H1 (cell line): ENCODE measurements around the gene XAF1. TPM values are rescaled to one million over a fixed set of nuclear protein-coding genes. Genes with fewer than 3 reads are reported as not detected.

Experiments used
- CTCF ChIA-PET: fragments of 300-600 bp; sonication (Branson Sonifier 250); formaldehyde crosslinking; loops from one replicate; lab custom pipeline; 2021; ENCODE audit not compliant: partially characterized antibody; lab: Charles Lee
- POLR2A ChIA-PET: fragments of 300-600 bp; sonication (Branson Sonifier 250); formaldehyde crosslinking; loops from one replicate; lab custom pipeline; 2021; ENCODE audit warnings: inconsistent platforms; ENCODE audit not compliant: partially characterized antibody; lab: Charles Lee
- DNase-seq, 2 experiments: peaks; one replicate each; pipeline versions ENCODE4 v3.0.0 to v3.0.0-alpha.2; 2010 to 2022; ENCODE audit warnings: low spot score in 2 of 2, low read depth in 1 of 2, mixed read lengths in 1 of 2
- FAIRE-seq: peaks from 2 replicates; lab custom pipeline; 2011; peaks lifted over from hg19 to GRCh38; lab: Jason Lieb, UNC
- H2AFZ ChIP-seq: 2 replicates; pipeline ENCODE4 v1.8.1; 2012; ENCODE audit warnings: low read length, inconsistent platforms
- H2AK5ac ChIP-seq: 2 replicates; pipeline ENCODE4 v1.6.1; 2013; ENCODE audit warnings: low read depth, low read length
- H2BK120ac ChIP-seq: replicated peaks from 2 replicates; pipeline ENCODE3; 2013; ENCODE audit warnings: low read depth, low read length, inconsistent platforms
- H2BK12ac ChIP-seq: 2 replicates; pipeline ENCODE4 v1.6.1; 2013; ENCODE audit warnings: low read depth, low read length
- H2BK15ac ChIP-seq: 2 replicates; pipeline ENCODE4 v1.6.1; 2013; ENCODE audit warnings: low read length
- H2BK20ac ChIP-seq: 2 replicates; pipeline ENCODE4 v1.6.1; 2013; ENCODE audit warnings: low read length
- H2BK5ac ChIP-seq: 2 replicates; pipeline ENCODE4 v1.6.1; 2013; ENCODE audit warnings: low read depth, low read length
- H3K14ac ChIP-seq: 2 replicates; pipeline ENCODE4 v1.6.1; 2013; ENCODE audit warnings: inconsistent platforms; ENCODE audit not compliant: insufficient read length
- H3K18ac ChIP-seq: 2 replicates; pipeline ENCODE4 v1.6.1; 2013; ENCODE audit warnings: low read length; ENCODE audit errors: extremely low read depth
- H3K23ac ChIP-seq: 2 replicates; pipeline ENCODE4 v1.6.1; 2013; ENCODE audit warnings: inconsistent platforms; ENCODE audit not compliant: insufficient read length
- H3K23me2 ChIP-seq: 2 replicates; pipeline ENCODE4 v1.6.1; 2013; ENCODE audit warnings: low read depth, low read length
- H3K27ac ChIP-seq: 2 replicates; pipeline ENCODE4 v1.6.1; 2011; ENCODE audit warnings: low read depth, low read length, inconsistent platforms
- H3K27me3 ChIP-seq, 4 experiments: replicated peaks in 1 of 4; 1 replicate in 1 of 4; 2 replicates in 3 of 4; pipeline versions ENCODE4 v1.6.1 to v1.8.1; 2011 to 2013; ENCODE audit warnings: low read length in 3 of 4, mild to moderate bottlenecking in 3 of 4, inconsistent platforms in 2 of 4, mixed read lengths in 2 of 4, moderate library complexity in 1 of 4; ENCODE audit not compliant: control insufficient read depth in 3 of 4, insufficient read depth in 3 of 4; ENCODE audit errors: extremely low read depth in 1 of 4
- H3K36me3 ChIP-seq, 4 experiments: 2 replicates each; pipeline versions ENCODE4 v1.6.1 to v1.8.1; 2011 to 2013; ENCODE audit warnings: mild to moderate bottlenecking in 4 of 4, low read length in 3 of 4, moderate library complexity in 2 of 4, control low read depth in 1 of 4, inconsistent platforms in 1 of 4; ENCODE audit not compliant: insufficient read depth in 4 of 4, control insufficient read depth in 2 of 4
- H3K4ac ChIP-seq: replicated peaks from 2 replicates; pipeline ENCODE3; 2013; ENCODE audit warnings: low read length, low read depth, mixed read lengths, inconsistent platforms; ENCODE audit not compliant: insufficient read length
- H3K4me1 ChIP-seq, 4 experiments: replicated peaks in 1 of 4; 1 replicate in 1 of 4; 2 replicates in 3 of 4; pipeline versions ENCODE4 v1.6.1 to v1.8.1; 2011 to 2013; ENCODE audit warnings: low read length in 3 of 4, inconsistent platforms in 2 of 4, mixed read lengths in 1 of 4; ENCODE audit not compliant: insufficient read depth in 4 of 4, control insufficient read depth in 3 of 4
- H3K4me2 ChIP-seq, 2 experiments: 2 replicates each; pipeline versions ENCODE4 v1.6.1 to v1.8.1; 2011 to 2013; ENCODE audit warnings: low read depth in 2 of 2, low read length in 2 of 2, control low read depth in 1 of 2, inconsistent platforms in 1 of 2, mild to moderate bottlenecking in 1 of 2; ENCODE audit not compliant: insufficient read depth in 1 of 2
- H3K4me3 ChIP-seq, 4 experiments: fragments of 200-600, 300-600 bp in 1 of 4; sonication (generic), shearing (Covaris generic), sonication (Bioruptor Twin) in 1 of 4; 2 replicates each; pipeline versions ENCODE4 v1.5.1 to v1.8.1; 2011 to 2016; ENCODE audit warnings: low read length in 4 of 4, low read depth in 3 of 4, control low read depth in 2 of 4, inconsistent platforms in 2 of 4, mild to moderate bottlenecking in 2 of 4, mixed read lengths in 1 of 4, moderate library complexity in 1 of 4; ENCODE audit not compliant: insufficient read depth in 2 of 4; ENCODE audit errors: extremely low read depth in 1 of 4
- H3K56ac ChIP-seq: replicated peaks from 2 replicates; pipeline ENCODE3; 2013; ENCODE audit warnings: low read depth, mild to moderate bottlenecking, mixed read lengths, low read length, inconsistent platforms; ENCODE audit not compliant: insufficient read length
- H3K79me1 ChIP-seq: 2 replicates; pipeline ENCODE4 v1.6.1; 2013; ENCODE audit warnings: low read depth, low read length, control low read depth
- H3K79me2 ChIP-seq, 2 experiments: 2 replicates each; pipeline versions ENCODE4 v1.6.1 to v1.8.1; 2012 to 2013; ENCODE audit warnings: low read length in 2 of 2, mild to moderate bottlenecking in 2 of 2, inconsistent platforms in 1 of 2; ENCODE audit not compliant: insufficient read depth in 2 of 2, control insufficient read depth in 1 of 2
- H3K9ac ChIP-seq, 4 experiments: replicated peaks in 1 of 4; 1 replicate in 1 of 4; 2 replicates in 3 of 4; pipeline versions ENCODE4 v1.6.1 to v1.8.1; 2011 to 2013; ENCODE audit warnings: low read depth in 3 of 4, low read length in 3 of 4, control low read depth in 2 of 4, mild to moderate bottlenecking in 2 of 4, moderate library complexity in 2 of 4, inconsistent platforms in 1 of 4; ENCODE audit errors: extremely low read depth in 1 of 4
- H3K9me3 ChIP-seq, 2 experiments: 2 replicates each; pipeline versions ENCODE4 v1.6.1 to v1.8.1; 2012 to 2013; ENCODE audit warnings: mild to moderate bottlenecking in 2 of 2, moderate library complexity in 2 of 2, control low read depth in 1 of 2, inconsistent platforms in 1 of 2, low read depth in 1 of 2, low read length in 1 of 2, mixed read lengths in 1 of 2; ENCODE audit not compliant: insufficient read depth in 2 of 2
- H4K20me1 ChIP-seq, 2 experiments: replicated peaks in 1 of 2; 2 replicates each; pipeline versions ENCODE3 to v1.8.1; 2011 to 2013; ENCODE audit warnings: inconsistent platforms in 2 of 2, low read length in 2 of 2, mild to moderate bottlenecking in 1 of 2; ENCODE audit not compliant: insufficient read depth in 2 of 2, control insufficient read depth in 1 of 2
- H4K5ac ChIP-seq: 2 replicates; pipeline ENCODE4 v1.6.1; 2013; ENCODE audit warnings: low read length, low read depth, mixed read lengths, inconsistent platforms; ENCODE audit not compliant: insufficient read length
- H4K8ac ChIP-seq: 2 replicates; pipeline ENCODE4 v1.8.0; 2013; ENCODE audit warnings: mild to moderate bottlenecking, moderate library complexity, low read length, inconsistent platforms; ENCODE audit not compliant: insufficient read depth; ENCODE audit errors: extremely low read depth
- H4K91ac ChIP-seq: replicated peaks from 2 replicates; pipeline ENCODE3; 2013; ENCODE audit warnings: low read length, mixed read lengths, inconsistent platforms; ENCODE audit not compliant: insufficient read length
- CBX8 ChIP-seq: fragments of 300-800, 300-1000 bp; sonication (generic); IDR thresholded peaks from 2 replicates; pipeline ENCODE4 v1.7.1; 2016; ENCODE audit warnings: low read depth, low read length, borderline replicate concordance
- WGBS, 2 experiments: shearing (Covaris generic) in 1 of 2; methylation state at CpG; one replicate each; pipeline versions ENCODE4 v1.1.6 to v1.1.7; 2013 to 2015; ENCODE audit warnings: low lambda C conversion rate in 2 of 2, mixed read lengths in 2 of 2, inconsistent platforms in 1 of 2, low coverage in 1 of 2, missing lambda C conversion rate in 1 of 2; ENCODE audit not compliant: insufficient replicate concordance in 2 of 2, insufficient coverage in 1 of 2, insufficient read length in 1 of 2; ENCODE audit errors: extremely low coverage in 1 of 2, missing lambda C conversion rate in 1 of 2; 5-methylcytosine and 5-hydroxymethylcytosine counted together
- polyA plus RNA-seq, 7 experiments: library from polyadenylated mRNA; depleted of rRNA in 3 of 7; stranded (reverse) in 5 of 7; unstranded in 2 of 7; fragments of >200 nt in 5 of 7; fragments of 200-250 nt in 2 of 7; gene quantifications; 1 replicate in 5 of 7; 2 replicates in 1 of 7; 4 replicates in 1 of 7; pipeline versions ENCODE4 v1.2.1 to v1.2.3, GENCODE V29; 2011 to 2013; ENCODE audit warnings: missing spikeins in 2 of 7, mixed read lengths in 2 of 7
- total RNA-seq: library from RNA; stranded (reverse); fragmentation: NEBNext Ultra II Directional; extraction: Animal tissue kit (Norgen Biotek cat#: 25700); gene quantifications from 2 replicates; pipeline ENCODE4 v1.2.1, GENCODE V29; 2021

Gene XAF1
- total and polyA plus RNA-seq, 2 of the 8 experiments (the other 6 are each of a cell fraction or from before 2014, with no cell fraction given): not detected

GRCh38 chr17:6710317-6710716 is 45.5 kb upstream of the XAF1 start:
- H3K56ac ChIP-seq: no peak overlapping the region
- ChIA-PET CTCF (interaction anchor here (7.0 kb wide), 1 partner anchor 43 kb away, joined by 41 read pairs; no protein-coding TSS in a partner anchor), POLR2A (no interaction called here)
- no peak overlapping the region for H3K4ac ChIP-seq
- H2AFZ ChIP-seq: no peak overlapping the region
- H2BK15ac ChIP-seq: no peak overlapping the region
- H3K27ac ChIP-seq: no peak overlapping the region
- no peak overlapping the region for H2BK12ac ChIP-seq
- FAIRE-seq: no peak
- no peaks in the 10 kb centered on the region for H4K20me1 ChIP-seq
- H3K9ac ChIP-seq: no peak overlapping the region
- H3K4me1 ChIP-seq: peaks cover 0 to 12% (median 9%) of the 10 kb centered on the region in 4 experiments; a peak in 6 of 7 replicates
- no peaks in the 10 kb centered on the region for H3K36me3 ChIP-seq
- no peak for DNase-seq
- no peak overlapping the region for H2BK20ac ChIP-seq
- H3K14ac ChIP-seq: no peak overlapping the region
- no peak overlapping the region for H2BK120ac ChIP-seq
- no peak overlapping the region for H2AK5ac ChIP-seq
- no peak overlapping the region for H3K18ac ChIP-seq
- peaks cover 9 to 38% (median 31%) of the 10 kb centered on the region in 4 experiments for H3K27me3 ChIP-seq
- H2BK5ac ChIP-seq: no peak overlapping the region
- no peak overlapping the region for H3K4me3 ChIP-seq
- no peaks in the 10 kb centered on the region for H3K9me3 ChIP-seq
- H4K91ac ChIP-seq: no peak overlapping the region
- WGBS, 2 experiments: 92% methylated on average over 11 of the region's 11 CpGs; no CpG with 5 or more reads in 1 of the 2 experiments
- H3K23me2 ChIP-seq: peaks cover 19% of the 10 kb centered on the region; the same call in 1 of the 2 replicates
- no peak overlapping the region for H4K8ac ChIP-seq
- H3K79me1 ChIP-seq: no peaks in the 10 kb centered on the region; the same call in 1 of the 2 replicates
- H4K5ac ChIP-seq: no peak overlapping the region
- no peaks in the 10 kb centered on the region for H3K79me2 ChIP-seq
- no peak overlapping the region for H3K4me2 ChIP-seq
- no peak overlapping the region for H3K23ac ChIP-seq
- no peak for TF ChIP-seq CBX8
